Spleen (tissue), 11 donors: ENCODE results near the gene APOA5. TPM values are rescaled to one million over a fixed set of nuclear protein-coding genes. Genes with fewer than 3 reads are reported as not detected.
A peak's percentile ranks its signal among the peaks of the same experiment; 100 is the strongest.

ENCODE experiments used
- DNase-seq: peaks from one replicate; pipeline ENCODE4 v3.0.0-alpha.2; 2020
- H3K27ac ChIP-seq, 8 donors: fragments of 200-600 bp; sonication (generic) in 7 of 8; 1 replicate in 4 of 8; 2 replicates in 4 of 8; pipeline versions ENCODE4 v1.5.0 to v1.8.0; 2016 to 2021; ENCODE audit warnings: inconsistent platforms in 4 of 8, mild to moderate bottlenecking in 4 of 8, moderate library complexity in 1 of 8
- H3K27me3 ChIP-seq, 7 donors: fragments of 200-600 bp; sonication (generic) in 6 of 7; replicated peaks in 1 of 7; 1 replicate in 4 of 7; 2 replicates in 3 of 7; pipeline versions ENCODE4 v1.5.0 to v1.8.0; 2016 to 2021; ENCODE audit warnings: inconsistent platforms in 3 of 7, mild to moderate bottlenecking in 1 of 7
- H3K36me3 ChIP-seq, 6 donors: fragments of 200-600 bp; sonication (generic) in 5 of 6; 1 replicate in 4 of 6; 2 replicates in 2 of 6; pipeline versions ENCODE4 v1.5.0 to v1.8.0; 2016 to 2021; ENCODE audit warnings: inconsistent platforms in 2 of 6
- H3K4me1 ChIP-seq, 6 donors: fragments of 200-600 bp; sonication (generic) in 5 of 6; 1 replicate in 3 of 6; 2 replicates in 3 of 6; pipeline versions ENCODE4 v1.5.0 to v1.8.0; 2016 to 2021; ENCODE audit warnings: inconsistent platforms in 3 of 6
- H3K4me3 ChIP-seq, 8 donors: fragments of 200-600 bp; sonication (generic) in 7 of 8; 1 replicate in 4 of 8; 2 replicates in 4 of 8; pipeline versions ENCODE4 v1.5.0 to v1.8.0; 2016 to 2021; ENCODE audit warnings: inconsistent platforms in 4 of 8, mild to moderate bottlenecking in 4 of 8, moderate library complexity in 2 of 8
- H3K9me3 ChIP-seq, 8 donors: fragments of 200-600 bp; sonication (generic) in 7 of 8; 1 replicate in 4 of 8; 2 replicates in 4 of 8; pipeline versions ENCODE4 v1.5.0 to v1.8.0; 2016 to 2021; ENCODE audit warnings: inconsistent platforms in 4 of 8
- POLR2A ChIP-seq, 3 donors: fragments of 450-650 bp; IDR thresholded peaks; one replicate each; pipeline ENCODE4 v1.5.1; 2017; ENCODE audit warnings: antibody characterized with exemption in 3 of 3, mild to moderate bottlenecking in 1 of 3
- POLR2AphosphoS5 ChIP-seq, 3 donors: sonication (generic); formaldehyde crosslinking; IDR thresholded peaks; one replicate each; pipeline ENCODE4 v1.5.1; 2017; ENCODE audit warnings: antibody characterized with exemption in 3 of 3
- WGBS, 5 donors: extraction: QIAGEN DNeasy Blood & Tissue Kit in 3 of 5; methylation state at CpG; one replicate each; pipeline versions ENCODE4 v1.1.5 to v1.1.7; 2013 to 2018; 5-methylcytosine and 5-hydroxymethylcytosine counted together
- intact Hi-C: fragments of 100-400 bp; cut with DNase I; formaldehyde crosslinking; loops from one replicate; pipeline ENCODE4 v1.15.0; 2023; ENCODE audit warnings: low total_unique reads
- polyA plus RNA-seq, 3 donors: library from polyadenylated mRNA; stranded (reverse); fragments of 200-250 nt; gene quantifications; one replicate each; pipeline ENCODE4 v1.2.1, GENCODE V29; 2013
- total RNA-seq, 7 donors: library from RNA; depleted of rRNA in 3 of 7; stranded (reverse); fragments of >200 nt in 3 of 7; fragmentation: NEBNext Ultra II Directional in 4 of 7; extraction: Animal tissue kit (Norgen Biotek cat#: 25700) in 4 of 7; gene quantifications; one replicate each; pipeline versions ENCODE4 v1.1.0 to v1.2.1, GENCODE V29; 2016 to 2021
- TF ChIP-seq, protein P1 (sequence below), 11 experiments: fragments of 200-600 bp in 7 of 11; fragments of 450-650 bp in 4 of 11; sonication (generic) in 4 of 11; IDR thresholded peaks in 8 of 11; conservative IDR thresholded peaks in 3 of 11; 1 replicate in 7 of 11; 2 replicates in 4 of 11; pipeline versions ENCODE4 v1.4.0 to v1.8.0; 2016 to 2021; ENCODE audit warnings: antibody characterized with exemption in 11 of 11, inconsistent platforms in 4 of 11, mild to moderate bottlenecking in 1 of 11
- donor health status: healthy with polysubstance abuse.
- donor health status: DM: no; HTN: no; CAD: no; lungs with moderate emphysema.
- donor health status: DM: no; HTN: no; CAD: no.
- donor health status: Bipolar disorder and iron deficiency.
- donor health status: healthy.
- donor health status: DM: no; HTN: no; CAD: no.
- donor health status: DM: yes; HTN: yes; CAD: no.

APOA5 gene
- total and polyA plus RNA-seq, 10 donors = not detected

DNA sequence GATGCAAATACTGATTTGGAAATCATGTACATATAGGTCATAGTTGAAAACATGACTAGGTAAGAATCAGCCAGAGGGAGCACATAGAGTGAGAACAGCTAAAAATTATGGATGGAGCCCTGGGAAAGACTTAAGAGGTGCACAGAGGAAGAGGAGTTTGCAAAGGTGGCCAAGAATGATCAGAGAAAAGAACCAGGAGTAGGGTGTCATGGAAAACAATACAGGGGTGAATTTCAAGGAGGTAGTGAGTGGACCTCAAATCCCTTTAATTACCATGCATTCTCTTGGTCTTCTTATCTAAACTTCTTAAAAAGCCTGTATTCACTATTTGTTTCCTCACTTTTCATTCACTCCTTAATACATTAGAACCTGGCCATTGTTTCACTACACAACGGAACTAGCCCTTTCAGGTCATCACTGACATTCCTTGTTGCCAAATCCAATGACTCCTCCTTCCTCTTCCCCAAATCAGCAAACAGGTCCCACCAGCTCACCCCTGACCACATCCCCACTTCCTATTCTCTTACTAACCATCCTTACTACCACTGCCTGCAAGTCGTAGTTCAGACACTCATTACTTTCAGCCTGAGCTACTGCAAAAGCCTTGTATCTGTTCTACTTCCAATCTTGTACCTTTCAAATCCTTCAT, 41.5 kb downstream of the APOA5 start:
- 55 to 80% (median 66%) methylated on average over 2 of the region's 2 CpGs for WGBS, 5 donors
- no peak overlapping the region for H3K27ac ChIP-seq
- intact Hi-C loops = no loop called here
- H3K4me3 ChIP-seq = no peak overlapping the region
- H3K9me3 ChIP-seq = no peaks in the 10 kb centered on the region
- H3K36me3 ChIP-seq = peaks cover 3 to 100% (median 75%) of the 10 kb centered on the region in 6 donors
- H3K4me1 ChIP-seq = peaks cover 0 to 7% (median 0%) of the 10 kb centered on the region in 6 donors
- no peaks in the 10 kb centered on the region for H3K27me3 ChIP-seq
- DNase-seq = no peak
- TF ChIP-seq POLR2AphosphoS5 (IDR thresholded peaks at IDR 0.05) (no peak), POLR2A (IDR thresholded peaks at IDR 0.05) (no peak)
- TF ChIP-seq, protein P1, sequence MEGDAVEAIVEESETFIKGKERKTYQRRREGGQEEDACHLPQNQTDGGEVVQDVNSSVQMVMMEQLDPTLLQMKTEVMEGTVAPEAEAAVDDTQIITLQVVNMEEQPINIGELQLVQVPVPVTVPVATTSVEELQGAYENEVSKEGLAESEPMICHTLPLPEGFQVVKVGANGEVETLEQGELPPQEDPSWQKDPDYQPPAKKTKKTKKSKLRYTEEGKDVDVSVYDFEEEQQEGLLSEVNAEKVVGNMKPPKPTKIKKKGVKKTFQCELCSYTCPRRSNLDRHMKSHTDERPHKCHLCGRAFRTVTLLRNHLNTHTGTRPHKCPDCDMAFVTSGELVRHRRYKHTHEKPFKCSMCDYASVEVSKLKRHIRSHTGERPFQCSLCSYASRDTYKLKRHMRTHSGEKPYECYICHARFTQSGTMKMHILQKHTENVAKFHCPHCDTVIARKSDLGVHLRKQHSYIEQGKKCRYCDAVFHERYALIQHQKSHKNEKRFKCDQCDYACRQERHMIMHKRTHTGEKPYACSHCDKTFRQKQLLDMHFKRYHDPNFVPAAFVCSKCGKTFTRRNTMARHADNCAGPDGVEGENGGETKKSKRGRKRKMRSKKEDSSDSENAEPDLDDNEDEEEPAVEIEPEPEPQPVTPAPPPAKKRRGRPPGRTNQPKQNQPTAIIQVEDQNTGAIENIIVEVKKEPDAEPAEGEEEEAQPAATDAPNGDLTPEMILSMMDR (IDR thresholded peaks at IDR 0.05 in 8 of 11, conservative IDR thresholded peaks at IDR 0.05 in 3 of 11) = no peak

DNA sequence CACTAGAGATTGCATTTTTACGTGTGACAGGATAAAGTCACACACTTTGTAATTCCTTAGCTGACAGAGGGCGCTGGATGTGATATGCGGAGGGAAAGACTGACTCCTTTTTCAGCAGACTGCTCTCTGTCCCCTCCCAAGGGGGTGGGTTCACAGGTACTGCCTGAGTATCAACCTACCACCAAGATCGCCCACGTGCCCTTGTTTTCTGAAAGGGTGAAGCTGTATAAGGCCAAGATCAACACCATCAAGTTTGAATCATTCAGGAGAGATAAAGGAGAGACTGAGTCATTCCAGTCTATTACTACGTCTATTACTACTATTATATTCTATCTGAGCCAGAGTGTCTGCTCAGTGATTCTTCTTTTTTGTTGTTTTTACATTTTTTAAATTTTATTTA, 49.6 kb downstream of the APOA5 start:
- no peak for DNase-seq
- Histone ChIP-seq H3K4me1 (peaks cover 0 to 6% (median 0%) of the 10 kb centered on the region in 6 donors), H3K27me3 (no peaks in the 10 kb centered on the region), H3K4me3 (no peak overlapping the region), H3K27ac (peak overlapping the region in 4 of 8 donors; percentile 12 to 33 (median 26)), H3K9me3 (no peaks in the 10 kb centered on the region), H3K36me3 (peaks cover 0 to 22% (median 17%) of the 10 kb centered on the region in 6 donors)
- 76 to 88% (median 85%) methylated on average over 6 of the region's 6 CpGs for WGBS, 5 donors
- TF ChIP-seq POLR2A (IDR thresholded peaks at IDR 0.05) (no peak), POLR2AphosphoS5 (IDR thresholded peaks at IDR 0.05) (no peak)
- TF ChIP-seq, protein P1 (IDR thresholded peaks at IDR 0.05 in 8 of 11, conservative IDR thresholded peaks at IDR 0.05 in 3 of 11) = no peak
- intact Hi-C loops = no loop called here

DNA sequence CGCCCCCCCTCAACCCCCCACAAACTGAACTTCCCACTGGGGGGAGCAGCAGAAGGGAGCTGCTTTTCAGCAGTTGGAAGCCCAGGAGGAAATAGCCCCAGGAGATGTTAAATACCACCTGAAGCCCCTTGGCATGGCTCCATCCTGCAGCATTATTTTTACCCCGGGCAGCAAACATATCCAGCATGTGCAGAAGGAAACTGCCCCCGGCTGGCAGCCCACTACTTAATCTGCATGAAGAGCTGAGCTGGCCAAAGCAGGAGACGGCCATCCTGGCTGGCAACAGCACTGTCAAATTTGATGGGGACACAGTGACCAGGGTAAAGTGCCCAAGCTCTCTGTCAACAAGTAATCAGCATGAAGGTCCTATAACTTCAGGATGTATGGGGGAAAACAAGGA, 50.9 kb downstream of the APOA5 start:
- no peak overlapping the region for H3K27ac ChIP-seq
- TF ChIP-seq POLR2A (IDR thresholded peaks at IDR 0.05) (no peak), POLR2AphosphoS5 (IDR thresholded peaks at IDR 0.05) (no peak)
- TF ChIP-seq, protein P1 (IDR thresholded peaks at IDR 0.05 in 8 of 11, conservative IDR thresholded peaks at IDR 0.05 in 3 of 11) = no peak
- 43 to 61% (median 56%) methylated on average over 4 of the region's 4 CpGs for WGBS, 5 donors
- H3K36me3 ChIP-seq = peaks cover 0 to 8% (median 3%) of the 10 kb centered on the region in 6 donors
- no peak for DNase-seq
- H3K4me1 ChIP-seq = peaks cover 0 to 6% (median 0%) of the 10 kb centered on the region in 6 donors
- intact Hi-C loops = no loop called here
- H3K27me3 ChIP-seq = no peaks in the 10 kb centered on the region
- H3K4me3 ChIP-seq = no peak overlapping the region
- no peaks in the 10 kb centered on the region for H3K9me3 ChIP-seq

Other genes starting within 250 kb of the APOA5 start
- gene BUD13, start 18.9 kb downstream of the APOA5 start, total RNA-seq = 10 to 100 TPM; 15.5 to 19.7 (median 16.3) TPM
- gene BUD13, start 18.9 kb downstream of the APOA5 start, polyA plus RNA-seq = 10 to 100 TPM; 12.3 to 20.3 (median 16.4) TPM
- gene ZPR1, start 3.9 kb downstream of the APOA5 start, total RNA-seq = 10 to 100 TPM; 20.5 to 47.6 (median 34.4) TPM
- 10 to 100 TPM; 16.2 to 24.0 (median 19.1) TPM for gene ZPR1, start 3.9 kb downstream of the APOA5 start, polyA plus RNA-seq
- gene APOA4, start 31.4 kb upstream of the APOA5 start, total RNA-seq = not detected
- under 1 TPM in 2 of 3 donors, not detected in 1; 0.05 to 0.16 TPM for gene APOA4, start 31.4 kb upstream of the APOA5 start, polyA plus RNA-seq
- not detected for gene APOC3, start 38.0 kb upstream of the APOA5 start, total RNA-seq
- under 1 TPM in 1 of 3 donors, not detected in 2; 0.70 TPM for gene APOC3, start 38.0 kb upstream of the APOA5 start, polyA plus RNA-seq
- gene APOA1, start 45.7 kb upstream of the APOA5 start, total RNA-seq = 1 to 10 TPM in 3 of 7 donors, under 1 TPM in 2, not detected in 2; 0.44 to 2.2 (median 1.1) TPM
- 1 to 10 TPM; 1.4 to 3.3 (median 1.9) TPM for gene APOA1, start 45.7 kb upstream of the APOA5 start, polyA plus RNA-seq